ENCODE data around the gene PSMC3.

Gene PSMC3

DNA sequence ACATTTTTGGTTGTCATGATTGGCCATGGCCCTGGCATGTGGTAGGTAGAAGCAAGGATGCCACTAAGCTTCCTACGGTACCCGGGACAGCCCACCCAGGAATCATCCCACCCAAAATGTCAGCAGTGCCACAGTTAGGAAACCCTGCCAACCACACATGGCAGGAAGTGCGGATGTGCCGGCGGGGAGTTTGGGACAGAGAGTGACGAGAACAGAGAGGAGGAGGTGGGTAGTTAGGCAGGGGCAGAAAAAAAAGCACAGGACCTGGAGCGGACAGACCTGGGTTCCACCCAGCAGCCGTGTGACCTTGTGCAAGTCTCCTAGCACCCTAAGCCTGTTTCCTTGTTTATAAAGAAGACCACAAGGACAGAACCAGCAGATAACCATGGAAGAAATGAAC lies 51.2 kb downstream of the PSMC3 start:
- Histone ChIP-seq H2AK5ac (ENCODE audit: low read length) (no peak overlapping the region), H2BK120ac (ENCODE audit: low read depth, low read length) (no peak overlapping the region), H3K27ac (ENCODE audit: low read depth, low read length) (no peak overlapping the region), H3K36me3 (ENCODE audit: control insufficient read depth, insufficient read depth, low read length) (no peaks in the 10 kb centered on the region), H3K79me1 (ENCODE audit: low read length) (no peaks in the 10 kb centered on the region), H3K4me2 (ENCODE audit: low read length) (no peak overlapping the region), H4K8ac (ENCODE audit: low read depth, low read length) (no peak overlapping the region), H3K23ac (ENCODE audit: low read length) (no peak overlapping the region), H2BK5ac (ENCODE audit: low read length) (no peak overlapping the region), H2BK15ac (replicated peaks; ENCODE audit: low read depth) (no peak overlapping the region), H3K79me2 (ENCODE audit: control insufficient read depth, insufficient read depth, low read length) (no peaks in the 10 kb centered on the region), H3K4ac (ENCODE audit: low read depth, low read length) (no peak overlapping the region), H3K4me3 (ENCODE audit: low read length) (no peak overlapping the region), H4K5ac (ENCODE audit: low read length) (no peak overlapping the region), H3K56ac (ENCODE audit: low read length) (no peak overlapping the region), H3K27me3 (ENCODE audit: insufficient read depth, low read length, poor library complexity) (no peaks in the 10 kb centered on the region), H3K4me1 (ENCODE audit: control insufficient read depth, low read depth, low read length) (peaks cover 5% of the 10 kb centered on the region), H3K18ac (ENCODE audit: low read length) (no peak overlapping the region), H3K9ac (ENCODE audit: low read length) (no peak overlapping the region)
- WGBS (ENCODE audit: extremely low coverage, insufficient coverage, low lambda C conversion rate) = no CpG with 5 or more reads among the region's 8 CpGs
- DNase-seq = no peak

DNA sequence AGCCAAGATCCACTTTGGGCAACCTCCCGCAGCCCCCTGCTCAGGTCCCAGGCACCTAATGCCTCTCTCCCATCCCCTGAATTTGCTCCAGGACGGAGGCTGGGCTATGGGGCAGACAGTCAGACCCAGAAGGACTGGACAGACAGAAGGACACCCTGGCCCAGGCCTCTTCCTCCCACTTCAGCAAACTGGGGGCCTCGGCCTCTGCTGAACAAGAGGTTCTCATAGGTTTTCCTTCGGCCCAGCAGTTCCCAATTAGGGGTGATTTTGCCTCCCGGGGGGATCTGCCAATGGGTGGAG lies 51.6 kb downstream of the PSMC3 start:
- H3K4ac ChIP-seq (ENCODE audit: low read depth, low read length) = no peak overlapping the region
- no peak overlapping the region for H3K56ac ChIP-seq (ENCODE audit: low read length)
- H3K79me2 ChIP-seq (ENCODE audit: control insufficient read depth, insufficient read depth, low read length) = no peaks in the 10 kb centered on the region
- H3K4me1 ChIP-seq (ENCODE audit: control insufficient read depth, low read depth, low read length) = peaks cover 5% of the 10 kb centered on the region
- no peaks in the 10 kb centered on the region for H3K27me3 ChIP-seq (ENCODE audit: insufficient read depth, low read length, poor library complexity)
- no peaks in the 10 kb centered on the region for H3K79me1 ChIP-seq (ENCODE audit: low read length)
- H2AK5ac ChIP-seq (ENCODE audit: low read length) = no peak overlapping the region
- H3K36me3 ChIP-seq (ENCODE audit: control insufficient read depth, insufficient read depth, low read length) = no peaks in the 10 kb centered on the region
- no peak overlapping the region for H3K18ac ChIP-seq (ENCODE audit: low read length)
- H3K9ac ChIP-seq (ENCODE audit: low read length) = no peak overlapping the region
- no peak for DNase-seq
- no peak overlapping the region for H3K4me3 ChIP-seq (ENCODE audit: low read length)
- H4K8ac ChIP-seq (ENCODE audit: low read depth, low read length) = no peak overlapping the region
- no peak overlapping the region for H3K4me2 ChIP-seq (ENCODE audit: low read length)
- no peak overlapping the region for H2BK120ac ChIP-seq (ENCODE audit: low read depth, low read length)
- no peak overlapping the region for H2BK15ac ChIP-seq (replicated peaks; ENCODE audit: low read depth)
- no peak overlapping the region for H4K5ac ChIP-seq (ENCODE audit: low read length)
- WGBS (ENCODE audit: extremely low coverage, insufficient coverage, low lambda C conversion rate) = no CpG with 5 or more reads among the region's 5 CpGs
- H2BK5ac ChIP-seq (ENCODE audit: low read length) = no peak overlapping the region
- no peak overlapping the region for H3K27ac ChIP-seq (ENCODE audit: low read depth, low read length)
- H3K23ac ChIP-seq (ENCODE audit: low read length) = no peak overlapping the region

DNA sequence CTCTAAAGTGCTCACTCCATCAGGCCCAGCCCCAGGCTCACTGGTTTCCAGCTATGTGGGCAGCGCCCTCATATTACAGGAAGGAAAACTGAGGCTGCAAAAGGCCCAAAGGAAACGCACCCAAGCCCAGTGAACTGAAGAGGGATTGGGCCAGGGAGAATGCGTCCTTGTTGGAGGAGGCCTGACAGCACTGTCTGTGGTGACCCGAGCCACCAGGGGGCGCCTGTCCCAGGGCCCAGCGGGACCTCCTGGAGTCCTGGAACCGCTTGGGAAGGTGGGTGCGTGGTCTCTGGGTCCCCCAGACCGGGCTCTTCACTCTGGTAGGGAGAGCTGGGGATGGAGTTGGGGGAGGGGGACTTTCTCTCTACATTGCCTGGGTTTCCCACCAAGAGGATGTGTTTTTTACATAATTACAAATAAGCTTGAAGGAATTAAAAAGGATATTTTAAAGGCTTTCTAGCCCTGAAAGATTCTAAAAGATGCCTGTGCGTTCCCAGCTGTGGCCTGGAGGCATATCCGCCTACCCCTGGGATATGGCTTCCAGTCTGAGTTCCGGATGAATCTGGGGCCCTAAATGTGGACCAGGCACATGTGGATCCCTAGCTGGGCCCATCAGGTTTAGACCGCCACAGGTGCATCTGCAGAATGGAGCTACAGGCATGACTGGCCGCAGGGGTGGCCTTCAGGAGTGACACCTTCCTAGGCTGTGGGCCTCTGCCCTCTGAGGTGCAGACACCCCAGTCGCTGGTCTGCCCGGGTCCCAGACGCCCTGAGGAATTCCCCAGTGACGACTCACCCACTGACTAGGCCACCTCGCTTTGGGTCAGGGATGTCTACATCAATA lies 52.1 kb downstream of the PSMC3 start:
- Histone ChIP-seq H3K27me3 (ENCODE audit: insufficient read depth, low read length, poor library complexity) (no peaks in the 10 kb centered on the region), H2BK15ac (replicated peaks; ENCODE audit: low read depth) (no peak overlapping the region), H4K8ac (ENCODE audit: low read depth, low read length) (no peak overlapping the region), H3K23ac (ENCODE audit: low read length) (no peak overlapping the region), H3K79me2 (ENCODE audit: control insufficient read depth, insufficient read depth, low read length) (no peaks in the 10 kb centered on the region), H2BK120ac (ENCODE audit: low read depth, low read length) (no peak overlapping the region), H3K79me1 (ENCODE audit: low read length) (no peaks in the 10 kb centered on the region), H3K4me3 (ENCODE audit: low read length) (no peak overlapping the region), H3K36me3 (ENCODE audit: control insufficient read depth, insufficient read depth, low read length) (no peaks in the 10 kb centered on the region), H3K27ac (ENCODE audit: low read depth, low read length) (no peak overlapping the region), H3K56ac (ENCODE audit: low read length) (peak overlapping the region; percentile 30), H3K9ac (ENCODE audit: low read length) (no peak overlapping the region), H3K4me2 (ENCODE audit: low read length) (no peak overlapping the region), H3K4me1 (ENCODE audit: control insufficient read depth, low read depth, low read length) (peaks cover 5% of the 10 kb centered on the region), H2AK5ac (ENCODE audit: low read length) (no peak overlapping the region), H3K18ac (ENCODE audit: low read length) (no peak overlapping the region), H4K5ac (ENCODE audit: low read length) (no peak overlapping the region), H3K4ac (ENCODE audit: low read depth, low read length) (no peak overlapping the region), H2BK5ac (ENCODE audit: low read length) (no peak overlapping the region)
- WGBS (ENCODE audit: extremely low coverage, insufficient coverage, low lambda C conversion rate) = no CpG with 5 or more reads among the region's 19 CpGs
- DNase-seq = peak; percentile 79

DNA sequence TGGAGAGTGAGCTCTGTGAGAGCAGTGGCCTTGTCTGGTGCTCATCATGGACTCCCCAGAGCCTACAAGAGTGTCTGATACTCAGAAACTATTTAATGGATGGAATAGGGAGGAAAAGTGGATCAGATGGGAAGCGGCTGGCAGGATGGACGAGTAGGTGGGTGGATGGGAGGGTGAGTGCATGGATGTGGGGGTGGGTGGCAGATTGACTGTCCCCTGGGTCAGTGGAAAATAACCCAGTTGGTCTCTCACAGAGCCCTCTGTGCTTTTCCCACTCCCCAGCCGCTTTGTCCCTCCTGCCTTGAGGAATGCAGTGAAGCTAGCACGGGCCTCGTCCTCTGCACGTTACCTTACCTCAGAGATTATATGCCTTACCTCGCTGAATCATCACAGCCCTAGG lies 53.8 kb downstream of the PSMC3 start:
- Histone ChIP-seq H4K8ac (ENCODE audit: low read depth, low read length) (no peak overlapping the region), H3K27ac (ENCODE audit: low read depth, low read length) (no peak overlapping the region), H3K56ac (ENCODE audit: low read length) (no peak overlapping the region), H3K4me3 (ENCODE audit: low read length) (no peak overlapping the region), H3K36me3 (ENCODE audit: control insufficient read depth, insufficient read depth, low read length) (no peaks in the 10 kb centered on the region), H4K5ac (ENCODE audit: low read length) (no peak overlapping the region), H2BK15ac (replicated peaks; ENCODE audit: low read depth) (no peak overlapping the region), H3K27me3 (ENCODE audit: insufficient read depth, low read length, poor library complexity) (no peaks in the 10 kb centered on the region), H2AK5ac (ENCODE audit: low read length) (no peak overlapping the region), H2BK120ac (ENCODE audit: low read depth, low read length) (no peak overlapping the region), H3K18ac (ENCODE audit: low read length) (no peak overlapping the region), H3K4me2 (ENCODE audit: low read length) (no peak overlapping the region), H3K4me1 (ENCODE audit: control insufficient read depth, low read depth, low read length) (no peaks in the 10 kb centered on the region), H3K79me1 (ENCODE audit: low read length) (no peaks in the 10 kb centered on the region), H3K23ac (ENCODE audit: low read length) (no peak overlapping the region), H3K79me2 (ENCODE audit: control insufficient read depth, insufficient read depth, low read length) (no peaks in the 10 kb centered on the region), H2BK5ac (ENCODE audit: low read length) (no peak overlapping the region), H3K4ac (ENCODE audit: low read depth, low read length) (no peak overlapping the region), H3K9ac (ENCODE audit: low read length) (no peak overlapping the region)
- WGBS (ENCODE audit: extremely low coverage, insufficient coverage, low lambda C conversion rate) = no CpG with 5 or more reads among the region's 7 CpGs
- DNase-seq = no peak

DNA sequence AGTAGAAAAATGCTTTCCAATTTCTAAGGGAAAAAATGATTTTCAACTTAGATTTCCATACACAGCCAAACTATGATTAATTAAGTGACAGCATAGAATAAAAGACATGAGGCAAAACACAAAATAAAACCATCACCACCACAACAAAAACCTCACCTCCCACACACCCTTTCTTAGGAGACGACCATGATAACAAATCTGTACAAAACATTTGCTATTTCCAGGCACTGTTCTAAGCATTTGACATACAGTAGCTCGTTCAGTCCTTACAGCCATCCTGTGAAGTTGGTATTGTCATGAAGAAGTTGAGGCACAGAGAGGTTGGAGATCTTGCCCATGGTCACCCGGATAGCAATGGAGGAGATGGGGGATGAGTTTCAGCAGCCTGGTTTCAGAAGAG lies 56.6 kb downstream of the PSMC3 start:
- no peak overlapping the region for H2AK5ac ChIP-seq (ENCODE audit: low read length)
- H3K4ac ChIP-seq (ENCODE audit: low read depth, low read length) = no peak overlapping the region
- H2BK5ac ChIP-seq (ENCODE audit: low read length) = no peak overlapping the region
- no peaks in the 10 kb centered on the region for H3K79me2 ChIP-seq (ENCODE audit: control insufficient read depth, insufficient read depth, low read length)
- H2BK15ac ChIP-seq (replicated peaks; ENCODE audit: low read depth) = no peak overlapping the region
- no peak overlapping the region for H3K9ac ChIP-seq (ENCODE audit: low read length)
- no peak overlapping the region for H3K18ac ChIP-seq (ENCODE audit: low read length)
- WGBS (ENCODE audit: extremely low coverage, insufficient coverage, low lambda C conversion rate) = no CpG with 5 or more reads among the region's 3 CpGs
- H2BK120ac ChIP-seq (ENCODE audit: low read depth, low read length) = no peak overlapping the region
- H3K36me3 ChIP-seq (ENCODE audit: control insufficient read depth, insufficient read depth, low read length) = no peaks in the 10 kb centered on the region
- H3K23ac ChIP-seq (ENCODE audit: low read length) = no peak overlapping the region
- no peak overlapping the region for H3K27ac ChIP-seq (ENCODE audit: low read depth, low read length)
- no peak overlapping the region for H3K56ac ChIP-seq (ENCODE audit: low read length)
- no peak overlapping the region for H3K4me3 ChIP-seq (ENCODE audit: low read length)
- H3K4me1 ChIP-seq (ENCODE audit: control insufficient read depth, low read depth, low read length) = no peaks in the 10 kb centered on the region
- H4K8ac ChIP-seq (ENCODE audit: low read depth, low read length) = no peak overlapping the region
- H3K79me1 ChIP-seq (ENCODE audit: low read length) = no peaks in the 10 kb centered on the region
- no peak for DNase-seq
- H3K27me3 ChIP-seq (ENCODE audit: insufficient read depth, low read length, poor library complexity) = no peaks in the 10 kb centered on the region
- no peak overlapping the region for H3K4me2 ChIP-seq (ENCODE audit: low read length)
- H4K5ac ChIP-seq (ENCODE audit: low read length) = no peak overlapping the region

Measured in mesendoderm (in vitro differentiated cells).